Measurements from ENCODE around the gene ABCC10.
"Not testable (repeated sequence)": the region's sequence is repeated elsewhere in the genome, so short reads cannot be mapped to it uniquely, and the experiment has no call there.

The ABCC10 gene

DNA sequence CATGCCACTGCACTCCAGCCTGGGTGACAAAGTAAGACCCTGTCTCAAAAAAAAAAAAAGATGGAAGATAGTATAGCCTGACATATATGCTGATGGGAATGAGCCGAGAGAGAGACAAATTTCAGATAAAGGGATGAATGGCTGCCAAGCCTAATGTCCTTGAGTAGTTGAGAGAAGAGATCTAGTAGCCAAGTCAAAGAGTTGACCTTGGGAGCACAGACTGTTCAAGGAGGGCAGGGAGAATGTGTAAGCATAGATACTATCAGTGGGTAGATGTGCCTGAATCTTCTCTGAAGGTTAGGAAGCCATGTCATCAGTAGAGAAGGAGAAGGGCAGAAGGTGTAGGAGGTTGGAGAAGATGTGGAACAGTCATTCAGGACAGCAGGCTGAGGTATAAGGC lies 20.0 kb upstream of the ABCC10 start:
- DNase-seq (ENCODE audit: low read depth), result no peak

DNA sequence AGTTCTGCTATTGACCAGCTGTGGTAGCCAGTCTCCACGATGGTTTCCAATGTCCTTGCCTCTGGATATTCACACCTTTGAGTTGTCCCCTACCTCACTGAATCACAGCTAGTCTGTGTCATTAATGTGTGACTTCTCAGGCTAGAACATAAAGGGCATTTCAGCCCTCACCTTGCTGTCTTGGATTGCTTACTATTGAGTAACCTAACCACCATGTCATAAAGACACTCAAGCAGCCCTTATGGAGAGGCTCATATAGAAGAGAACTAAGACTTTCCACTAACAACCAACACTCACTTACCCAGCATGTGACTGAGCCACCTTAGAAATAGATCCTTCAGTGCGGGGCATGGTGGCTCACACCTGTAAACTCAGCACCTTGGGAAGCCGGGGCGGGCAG lies 19.1 kb upstream of the ABCC10 start:
- no peak for DNase-seq (ENCODE audit: low read depth)

DNA sequence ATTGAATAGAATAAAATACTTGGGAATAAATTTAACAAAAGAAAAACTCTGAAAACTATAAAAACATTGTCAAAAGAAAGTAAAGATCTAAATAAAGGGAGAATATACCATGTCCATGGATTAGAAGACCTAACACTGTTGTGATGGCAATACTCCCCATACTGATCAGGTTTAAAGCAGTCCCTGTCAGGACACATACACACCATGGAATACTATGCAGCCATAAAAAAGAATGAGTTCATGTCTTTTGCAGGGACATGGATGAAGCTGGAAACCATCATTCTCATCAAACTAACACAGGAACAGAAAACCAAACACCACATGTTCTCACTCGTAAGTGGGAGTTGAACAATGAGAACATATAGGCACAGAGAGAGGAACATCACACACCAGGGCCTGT lies 16.6 kb upstream of the ABCC10 start:
- DNase-seq (ENCODE audit: low read depth), result not testable (repeated sequence)

DNA sequence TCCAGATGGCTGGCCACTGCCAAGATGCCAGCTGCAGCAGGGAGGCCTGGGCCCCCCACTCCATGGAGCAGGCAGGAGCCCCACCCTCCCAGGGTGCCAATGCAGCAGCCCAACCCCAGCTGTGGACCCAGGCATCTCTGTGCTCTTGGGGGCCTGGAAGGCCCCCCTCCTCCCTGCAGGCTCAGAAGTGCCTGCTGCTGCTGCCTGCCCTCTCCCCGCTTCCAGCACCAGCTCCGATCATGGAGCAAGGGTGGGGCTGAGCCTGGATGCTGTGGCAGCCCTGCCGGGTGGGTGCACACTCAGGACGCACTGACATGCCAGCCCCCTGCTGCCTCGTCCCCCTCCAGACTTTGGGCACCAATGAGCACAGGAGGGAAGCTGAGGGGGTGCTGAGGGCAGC lies 14.8 kb upstream of the ABCC10 start:
- no peak for DNase-seq (ENCODE audit: low read depth)

DNA sequence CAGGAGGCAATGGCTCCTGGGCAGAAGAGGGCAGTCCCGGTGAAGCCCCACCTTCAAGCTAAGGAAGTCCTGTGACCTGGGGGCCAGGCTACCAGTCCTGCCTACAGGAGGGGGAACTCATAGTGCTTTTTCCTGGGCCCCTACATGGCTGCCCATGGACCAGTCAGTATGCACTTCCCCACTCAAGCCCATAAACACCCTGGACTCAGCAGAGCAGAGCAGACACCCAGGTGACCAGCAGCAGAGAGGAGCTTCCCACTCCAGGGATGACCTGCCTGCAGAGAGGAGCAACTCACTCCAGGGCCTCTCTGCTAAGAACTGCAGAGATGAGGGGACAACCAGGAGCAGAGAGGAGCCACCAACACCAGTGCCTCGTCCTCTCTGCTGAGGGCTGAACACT lies 14.3 kb upstream of the ABCC10 start:
- DNase-seq (ENCODE audit: low read depth), result no peak

DNA sequence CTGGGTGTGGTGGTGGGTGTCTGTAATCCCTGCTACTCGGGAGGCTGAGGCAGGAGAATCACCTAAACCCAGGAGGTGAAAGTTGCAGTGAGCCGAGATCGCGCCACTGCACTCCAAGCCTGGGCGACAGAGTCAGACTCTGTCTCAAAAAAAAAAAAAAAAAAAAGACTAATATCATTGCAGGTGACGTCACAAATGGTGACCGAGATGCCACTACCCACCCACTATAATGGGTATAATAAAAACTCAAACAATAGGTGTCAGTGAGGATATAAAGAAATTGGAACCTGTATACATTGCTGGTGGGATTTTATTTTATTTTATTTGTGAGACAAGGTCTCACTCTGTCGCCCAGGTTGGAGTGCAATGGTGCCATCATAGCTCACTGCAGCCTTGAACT lies 12.1 kb upstream of the ABCC10 start:
- DNase-seq (ENCODE audit: low read depth), result not testable (repeated sequence)

DNA sequence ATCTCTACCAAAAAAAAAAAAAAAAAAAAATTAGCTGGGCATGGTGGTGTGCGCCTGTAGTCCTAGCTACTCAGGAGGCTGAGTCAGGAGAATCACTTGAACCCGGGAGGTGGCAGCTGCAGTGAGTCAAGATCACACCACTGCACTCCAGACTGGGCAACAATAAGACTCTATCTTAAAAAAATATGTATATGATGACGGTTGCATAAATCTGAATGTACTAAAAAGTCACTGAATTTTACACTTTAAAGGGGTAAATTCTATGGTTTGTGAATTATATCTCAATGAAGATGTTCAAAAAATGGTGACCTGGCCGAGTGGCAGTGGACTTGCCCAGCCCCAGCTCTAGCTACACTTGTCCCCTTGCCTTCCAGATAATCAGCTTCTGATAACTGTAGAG lies 10.4 kb upstream of the ABCC10 start:
- DNase-seq (ENCODE audit: low read depth), result no peak

DNA sequence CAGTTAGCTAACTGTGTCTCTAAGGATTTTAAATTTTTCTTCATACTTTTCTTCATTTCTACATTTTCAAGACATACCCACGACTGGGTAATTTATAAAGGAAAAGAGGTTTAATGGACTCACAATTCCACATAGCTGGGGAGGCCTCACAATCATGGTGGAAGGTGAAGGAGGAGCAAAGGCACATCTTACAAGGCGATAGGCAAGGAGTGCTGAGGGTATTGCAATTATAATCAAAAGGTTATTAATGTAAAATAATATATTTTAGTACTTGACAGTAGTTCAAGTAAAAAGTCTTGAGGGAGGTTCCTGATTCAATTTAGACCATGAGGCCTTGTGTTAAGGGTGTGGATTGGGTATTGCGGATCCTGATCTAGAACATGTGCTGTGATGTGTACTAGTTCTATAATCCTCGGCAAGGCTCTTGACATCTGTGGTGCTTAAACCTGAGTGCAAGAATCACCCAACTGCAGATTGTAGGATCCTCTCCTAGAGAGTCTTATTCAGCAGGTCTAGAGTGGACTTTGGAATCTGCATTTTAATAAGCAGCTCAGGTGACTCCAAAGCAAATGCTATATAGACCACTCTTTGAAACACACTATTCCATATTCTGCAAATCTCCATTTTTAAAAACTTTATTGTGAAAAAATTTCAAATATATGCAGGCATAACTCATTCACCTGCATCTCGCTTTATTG lies 7.2 kb upstream of the ABCC10 start:
- DNase-seq (ENCODE audit: low read depth), result no peak

DNA sequence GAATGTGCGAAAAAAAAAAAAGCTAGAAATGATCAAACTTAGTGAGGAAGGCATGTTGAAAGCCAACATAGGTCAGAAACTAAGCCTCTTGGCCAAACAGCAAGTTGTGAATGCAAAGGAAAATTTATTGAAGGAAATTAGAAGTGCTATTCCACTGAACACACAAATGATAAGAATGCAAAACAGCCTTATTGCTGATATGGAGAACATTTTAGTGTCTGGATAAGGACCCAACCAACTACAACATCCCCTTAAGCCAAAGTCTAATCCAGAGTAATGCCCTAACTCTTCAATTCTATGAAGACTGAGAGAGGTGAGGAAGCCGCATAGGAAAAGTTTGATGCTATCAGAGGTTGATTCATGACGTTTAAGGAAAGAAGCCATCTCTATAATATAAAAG lies 5.5 kb upstream of the ABCC10 start:
- DNase-seq (ENCODE audit: low read depth), result no peak

DNA sequence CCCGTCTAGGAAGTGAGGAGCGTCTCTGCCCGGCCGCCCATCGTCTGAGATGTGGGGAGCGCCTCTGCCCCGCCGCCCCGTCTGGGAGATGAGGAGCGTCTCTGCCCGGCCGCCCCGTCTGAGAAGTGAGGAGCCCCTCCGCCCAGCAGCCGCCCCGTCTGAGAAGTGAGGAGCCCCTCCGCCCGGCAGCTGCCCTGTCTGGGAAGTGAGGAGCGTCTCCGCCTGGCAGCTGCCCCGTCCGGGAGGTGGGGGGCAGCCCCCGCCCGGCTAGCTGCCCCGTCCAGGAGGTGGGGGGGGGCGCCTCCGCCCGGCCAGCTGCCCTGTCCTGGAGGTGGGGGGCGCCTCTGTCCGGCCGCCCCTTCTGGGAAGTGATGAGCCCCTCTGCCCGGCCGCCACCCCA lies 2.3 kb upstream of the ABCC10 start:
- not testable (repeated sequence) for DNase-seq (ENCODE audit: low read depth)

DNA sequence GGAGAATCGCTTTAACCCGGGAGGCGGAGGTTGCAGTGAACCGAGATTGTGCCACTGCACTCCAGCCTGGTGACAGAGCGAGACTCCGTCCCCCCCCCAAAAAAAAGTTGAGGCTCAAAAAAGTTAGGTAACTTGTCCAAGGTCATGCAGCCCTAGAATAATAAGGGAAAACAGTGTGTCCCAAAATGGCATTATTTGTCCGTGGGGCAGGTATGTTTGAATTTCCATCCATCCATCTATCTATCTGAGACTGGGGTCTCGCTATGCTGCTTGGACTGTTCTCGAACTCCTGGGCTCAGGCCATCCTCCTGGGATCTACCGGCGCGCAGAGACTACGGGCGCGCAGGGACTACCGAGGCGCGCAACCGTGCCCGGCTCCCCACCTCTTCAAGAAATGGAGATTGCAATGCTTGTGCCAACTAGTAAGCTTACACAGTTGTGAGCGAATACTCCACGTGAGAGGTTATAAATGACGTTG lies 374 bp upstream of the ABCC10 start:
- no peak for DNase-seq (ENCODE audit: low read depth)

DNA sequence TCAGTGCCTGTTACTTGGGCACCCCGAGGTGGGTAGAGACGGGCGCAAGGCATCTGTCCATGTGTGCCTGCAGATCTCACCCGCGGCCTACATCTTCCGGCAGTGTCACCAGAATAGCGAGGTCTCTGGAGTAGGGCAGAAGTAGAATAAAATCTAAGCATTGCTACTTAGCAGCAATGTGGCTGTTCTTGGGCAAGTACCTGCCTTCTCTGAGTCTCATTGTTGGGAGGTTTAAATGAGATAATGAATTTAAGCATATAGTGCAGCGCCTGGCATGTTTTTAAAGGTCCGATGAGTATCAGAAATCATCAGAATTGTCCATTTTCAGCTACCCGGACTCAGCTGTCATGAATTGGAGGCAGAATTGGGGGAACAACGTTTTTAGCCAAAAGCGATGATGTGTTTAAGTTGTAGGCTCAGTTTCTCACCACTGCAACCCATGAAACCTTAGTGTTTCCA lies 800 bp downstream of the ABCC10 start:
- no peak for DNase-seq (ENCODE audit: low read depth)

DNA sequence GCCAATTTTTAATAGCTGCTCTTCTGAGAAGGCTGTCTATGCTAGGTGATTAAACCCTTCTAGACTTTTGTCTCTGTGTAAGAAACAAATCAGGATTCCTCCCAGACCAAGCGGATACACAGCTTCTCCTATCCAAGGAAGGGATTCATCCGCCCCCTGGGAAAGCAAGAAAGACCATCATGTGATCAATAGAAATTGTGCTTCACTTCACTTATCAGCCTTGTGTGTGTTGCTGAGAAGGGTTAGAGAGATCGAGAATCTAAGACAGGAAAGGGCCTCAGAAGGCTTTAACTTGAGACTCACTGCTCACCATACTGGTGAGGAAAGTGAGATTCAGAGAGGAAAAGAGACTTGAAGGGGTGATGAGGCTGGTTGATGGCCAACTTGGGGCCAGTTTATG lies 1.5 kb downstream of the ABCC10 start:
- no peak for DNase-seq (ENCODE audit: low read depth)

DNA sequence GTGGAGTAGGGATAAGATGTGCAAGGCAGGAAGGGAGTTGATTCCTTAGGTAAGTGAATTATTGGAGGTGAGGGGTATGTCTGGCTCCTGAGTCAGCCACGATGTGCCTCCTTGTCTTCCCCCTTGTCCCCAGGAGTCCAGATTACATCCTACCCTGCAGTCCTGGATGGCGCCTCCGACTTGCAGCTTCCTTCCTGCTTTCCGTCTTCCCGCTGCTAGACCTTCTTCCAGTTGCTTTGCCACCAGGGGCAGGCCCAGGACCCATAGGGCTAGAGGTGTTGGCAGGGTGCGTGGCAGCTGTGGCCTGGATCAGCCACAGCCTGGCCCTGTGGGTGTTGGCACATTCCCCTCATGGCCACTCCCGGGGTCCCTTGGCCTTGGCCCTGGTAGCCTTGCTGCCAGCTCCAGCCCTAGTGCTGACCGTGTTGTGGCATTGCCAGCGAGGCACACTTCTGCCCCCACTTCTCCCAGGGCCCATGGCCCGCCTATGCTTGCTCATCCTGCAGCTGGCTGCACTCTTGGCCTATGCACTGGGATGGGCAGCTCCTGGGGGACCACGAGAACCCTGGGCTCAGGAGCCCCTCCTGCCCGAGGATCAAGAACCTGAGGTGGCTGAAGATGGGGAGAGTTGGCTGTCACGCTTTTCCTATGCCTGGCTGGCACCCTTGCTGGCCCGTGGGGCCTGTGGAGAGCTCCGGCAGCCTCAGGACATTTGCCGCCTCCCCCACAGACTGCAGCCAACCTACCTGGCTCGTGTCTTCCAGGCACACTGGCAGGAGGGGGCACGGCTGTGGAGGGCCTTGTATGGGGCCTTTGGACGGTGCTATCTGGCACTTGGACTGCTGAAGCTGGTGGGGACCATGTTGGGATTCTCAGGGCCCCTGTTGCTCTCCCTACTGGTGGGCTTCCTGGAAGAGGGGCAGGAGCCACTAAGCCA lies 4.9 kb downstream of the ABCC10 start:
- no peak for DNase-seq (ENCODE audit: low read depth)

DNA sequence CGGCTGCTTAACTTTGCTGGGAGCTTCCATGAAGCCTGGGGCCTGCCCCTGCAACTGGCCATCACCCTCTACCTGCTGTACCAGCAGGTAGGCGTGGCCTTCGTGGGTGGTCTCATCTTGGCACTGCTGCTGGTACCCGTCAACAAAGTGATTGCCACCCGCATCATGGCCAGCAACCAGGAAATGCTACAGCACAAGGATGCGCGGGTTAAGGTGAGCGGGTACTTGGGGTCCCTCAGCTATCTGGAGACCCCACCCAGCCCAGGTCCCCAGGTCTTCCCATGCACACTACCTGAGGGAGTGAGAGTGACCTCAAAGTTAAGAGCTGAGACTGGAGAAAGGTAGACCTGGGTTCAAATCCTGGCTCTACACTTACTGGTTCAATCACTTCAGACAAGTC lies 5.8 kb downstream of the ABCC10 start:
- DNase-seq (ENCODE audit: low read depth), result no peak

DNA sequence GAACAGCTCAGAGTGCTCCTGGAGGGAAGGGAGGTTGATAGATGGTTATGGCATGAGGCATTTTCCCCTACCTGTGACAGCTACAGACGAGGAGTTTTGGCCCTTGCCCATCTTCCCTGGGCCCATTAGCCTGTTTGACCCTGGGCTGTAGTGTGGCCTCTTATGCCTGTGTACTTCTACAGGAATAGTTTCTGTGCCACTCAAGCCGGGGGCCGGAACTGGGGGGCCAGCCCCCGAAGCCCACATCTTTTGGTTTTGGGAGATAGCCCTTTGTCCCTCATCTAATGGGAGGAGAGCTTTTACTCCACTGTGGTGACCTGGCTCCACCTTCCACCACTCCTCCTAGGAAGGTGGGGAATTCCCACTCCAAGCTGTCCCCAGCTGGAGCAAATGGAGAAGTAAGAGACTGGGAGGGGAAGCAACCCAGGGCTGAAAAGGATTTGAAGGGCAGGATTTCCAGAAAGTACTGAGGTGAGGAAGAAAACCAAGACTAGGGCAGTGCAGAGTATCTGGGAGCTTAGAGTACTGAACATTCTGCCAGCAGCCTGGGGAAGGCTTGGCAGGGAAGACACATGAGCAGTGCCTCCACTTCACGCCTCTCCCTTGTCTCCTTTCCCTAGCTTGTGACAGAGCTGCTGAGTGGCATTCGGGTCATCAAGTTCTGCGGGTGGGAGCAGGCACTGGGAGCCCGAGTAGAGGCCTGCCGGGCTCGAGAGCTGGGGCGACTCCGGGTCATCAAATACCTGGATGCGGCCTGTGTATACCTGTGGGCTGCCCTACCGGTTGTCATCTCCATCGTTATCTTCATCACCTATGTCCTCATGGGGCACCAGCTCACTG lies 6.9 kb downstream of the ABCC10 start:
- DNase-seq (ENCODE audit: low read depth), result no peak

DNA sequence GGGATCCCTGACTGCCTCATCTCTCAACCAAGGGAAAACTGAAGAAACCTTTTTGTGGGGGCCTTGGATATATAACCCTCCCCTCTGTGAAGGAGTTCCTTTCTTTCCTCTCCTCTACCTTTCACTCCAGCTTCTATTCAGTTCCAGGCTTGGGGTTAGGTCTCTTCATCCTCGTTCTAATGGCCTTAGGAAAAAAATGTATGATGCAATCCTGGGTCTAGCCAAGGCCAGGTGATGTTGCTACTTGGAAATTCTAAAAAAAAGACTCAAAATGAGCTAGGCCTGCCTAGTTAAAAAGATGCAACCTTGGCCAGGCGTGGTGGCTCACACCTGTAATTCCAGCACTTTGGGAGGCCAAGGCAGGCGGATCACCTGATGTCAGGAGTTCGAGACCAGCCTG lies 7.6 kb downstream of the ABCC10 start:
- DNase-seq (ENCODE audit: low read depth), result no peak

DNA sequence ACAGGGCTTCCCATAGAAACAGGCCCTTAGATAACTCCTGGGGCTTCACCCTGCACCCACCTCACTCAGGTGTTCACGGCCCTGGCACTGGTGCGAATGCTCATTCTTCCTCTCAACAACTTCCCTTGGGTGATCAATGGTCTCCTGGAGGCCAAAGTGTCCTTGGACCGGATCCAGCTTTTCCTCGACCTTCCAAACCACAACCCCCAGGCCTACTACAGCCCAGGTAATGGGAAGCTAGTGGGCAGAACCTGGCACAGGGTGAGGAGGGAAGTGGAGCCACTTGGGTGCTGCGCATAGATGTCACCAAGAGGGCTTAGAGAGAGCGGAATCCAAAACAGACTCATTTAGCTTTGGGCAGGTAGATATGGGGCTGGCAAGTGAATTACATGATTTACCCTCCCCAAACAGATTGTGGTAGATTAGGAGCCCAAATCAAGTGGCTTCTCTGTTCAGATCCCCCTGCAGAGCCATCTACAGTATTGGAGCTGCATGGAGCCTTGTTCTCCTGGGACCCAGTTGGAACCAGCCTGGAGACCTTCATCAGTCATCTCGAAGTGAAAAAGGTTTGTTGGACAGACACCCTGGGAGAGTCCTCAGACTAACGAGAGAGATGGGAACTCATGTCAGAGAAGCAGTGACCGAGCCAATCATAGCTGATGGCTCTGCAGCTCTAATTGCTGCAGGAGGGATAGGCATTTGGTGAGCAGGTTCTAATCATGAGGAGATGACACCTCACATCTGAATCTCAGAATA lies 8.5 kb downstream of the ABCC10 start:
- DNase-seq (ENCODE audit: low read depth), result no peak

DNA sequence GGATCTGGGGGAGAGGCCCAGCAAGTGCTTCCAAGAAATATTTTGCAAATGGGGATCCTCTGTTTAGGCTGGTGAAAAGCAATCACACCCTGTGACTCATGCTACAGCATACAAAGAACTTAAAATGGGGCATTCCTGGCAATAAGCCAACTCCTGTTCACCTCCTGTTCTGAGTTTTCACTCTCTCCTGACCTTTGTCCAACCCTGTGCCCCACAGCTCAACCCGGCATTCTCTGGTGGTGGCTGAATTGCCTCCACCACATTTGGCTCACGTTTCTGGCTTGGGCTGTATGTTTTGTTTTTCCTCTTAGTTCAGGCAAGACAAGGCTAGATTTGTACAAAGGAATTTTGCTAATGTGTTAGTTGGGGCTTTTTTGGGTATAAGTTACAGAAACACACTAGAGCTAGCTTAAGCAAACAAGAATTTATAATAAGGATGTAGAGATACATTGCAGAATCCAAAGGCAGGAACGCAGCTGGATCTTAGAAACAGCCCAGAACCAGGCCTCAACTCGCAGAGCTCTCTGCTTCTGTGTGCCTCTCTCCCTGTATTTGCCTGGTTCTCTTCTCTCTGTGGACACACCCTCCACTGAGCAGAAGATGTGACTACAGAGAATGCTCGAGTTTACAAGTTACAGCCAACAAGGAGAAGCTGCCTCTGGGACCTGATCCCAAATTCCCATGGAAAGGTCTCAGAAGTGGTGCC lies 9.4 kb downstream of the ABCC10 start:
- peak; percentile 86 for DNase-seq (ENCODE audit: low read depth)

DNA sequence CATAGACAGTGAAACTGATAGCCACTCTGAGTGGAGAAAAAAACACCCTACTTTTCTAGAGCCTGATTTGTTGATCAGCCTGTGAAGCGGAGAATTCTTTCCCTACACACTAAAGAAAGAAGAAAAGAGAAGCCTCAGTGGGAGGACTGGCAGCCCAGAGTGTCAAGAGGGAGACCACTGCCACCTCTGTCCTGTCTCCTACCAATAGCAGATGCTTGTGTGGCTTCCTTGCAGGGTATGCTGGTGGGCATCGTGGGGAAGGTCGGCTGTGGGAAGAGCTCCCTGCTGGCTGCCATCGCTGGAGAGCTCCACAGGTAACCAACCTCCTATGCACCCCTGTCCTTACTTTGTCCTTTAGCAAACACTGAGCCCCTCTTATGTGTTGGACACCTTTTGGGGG lies 10.4 kb downstream of the ABCC10 start:
- DNase-seq (ENCODE audit: low read depth), result no peak

DNA sequence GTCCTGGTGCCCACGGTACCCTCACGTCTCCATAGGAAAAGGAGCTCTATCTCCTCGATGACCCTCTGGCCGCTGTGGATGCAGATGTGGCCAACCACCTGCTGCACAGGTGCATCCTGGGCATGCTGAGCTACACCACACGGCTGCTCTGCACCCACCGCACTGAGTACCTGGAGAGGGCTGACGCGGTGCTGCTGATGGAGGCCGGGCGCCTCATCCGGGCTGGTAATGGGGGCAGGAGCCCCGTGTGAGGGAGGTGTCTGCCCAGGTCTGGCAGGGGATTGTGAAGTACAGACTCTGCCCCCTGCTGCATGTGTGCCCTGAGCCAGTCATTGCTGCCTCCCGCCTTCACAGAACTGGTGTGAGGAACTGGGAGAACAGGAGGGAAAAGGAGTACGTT lies 15.6 kb downstream of the ABCC10 start:
- DNase-seq (ENCODE audit: low read depth), result no peak
